Thoracic aorta endothelial cell (primary cell): Measurements from ENCODE around the gene TMC5. TPM values are rescaled to one million over a fixed set of nuclear protein-coding genes. Genes with fewer than 3 reads are reported as not detected.

Experiments used
- total RNA-seq: library from RNA; depleted of rRNA; stranded (reverse); fragments of >200 nt; gene quantifications from 2 replicates; pipeline ENCODE4 v1.2.3, GENCODE V29; 2012

TMC5 gene
- total RNA-seq, result not detected in 2 replicates

DNA sequence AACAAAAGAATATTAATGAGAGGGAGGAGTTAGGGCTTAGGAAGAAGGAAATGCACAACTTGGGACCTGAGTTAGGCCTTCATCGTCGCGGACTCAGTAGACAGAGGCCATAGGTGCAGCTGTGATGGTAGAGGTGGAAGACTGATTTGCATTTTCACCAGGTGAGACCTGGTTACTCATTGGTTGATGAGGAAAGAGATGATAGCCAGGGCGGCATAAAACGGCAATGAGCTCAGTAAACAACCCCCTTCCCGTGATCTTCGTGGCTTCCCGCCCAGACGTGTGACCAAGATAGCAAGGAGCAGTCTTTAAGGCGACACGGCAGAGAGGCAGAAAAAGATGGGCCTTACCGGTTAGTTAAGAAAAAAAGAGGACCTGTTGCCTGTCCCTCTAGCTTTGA is at the start of gene TMC5:
Gene TMC5, plus strand, starts transcription at position 244 of the 400 bp plus-strand sequence. CDS start 22,156 bp downstream, outside the sequence.

DNA sequence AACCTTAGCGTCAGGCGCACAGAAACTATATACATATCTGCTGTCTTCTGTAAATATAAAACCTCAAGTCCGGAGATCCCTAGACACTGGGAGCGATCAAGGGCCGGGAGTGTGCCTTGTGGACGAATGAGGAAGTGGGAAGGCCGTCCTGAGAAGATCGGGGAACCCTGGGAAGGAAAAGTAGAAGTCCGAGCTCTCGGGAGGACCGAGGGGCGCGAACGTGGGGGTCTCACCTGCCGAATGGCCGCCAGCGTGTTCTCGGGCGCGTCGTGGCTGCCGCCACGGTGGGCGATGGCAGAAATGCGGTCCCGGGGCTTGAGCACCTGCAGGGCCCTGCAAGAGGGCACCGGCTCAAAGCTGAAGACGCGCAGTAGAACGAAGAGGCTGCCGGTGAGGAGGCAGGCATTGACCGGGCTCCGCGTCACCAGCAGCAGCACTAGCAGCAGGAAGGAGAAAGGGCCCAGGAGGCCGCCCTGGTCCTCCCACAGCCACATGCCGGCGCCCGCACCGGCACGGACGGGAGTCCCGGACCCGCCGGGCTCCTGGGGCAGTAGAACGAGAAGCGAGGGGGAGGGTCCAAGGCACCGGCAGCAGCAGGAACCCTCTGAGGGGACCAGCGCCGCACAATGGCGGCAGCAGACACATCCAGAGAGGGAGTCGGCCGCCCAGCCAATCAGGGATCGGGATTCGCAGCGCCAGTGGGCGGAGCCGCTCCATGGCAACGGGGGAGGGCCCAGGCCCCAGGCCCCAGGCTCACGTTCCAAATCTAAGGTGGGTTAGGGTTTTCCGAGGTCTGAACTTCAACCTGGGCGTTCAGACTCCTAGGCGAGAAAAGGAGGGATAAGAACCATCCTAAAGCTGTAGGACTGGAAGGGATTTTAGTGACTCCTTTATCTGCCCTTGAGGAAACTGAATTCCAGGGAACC is 104.1 kb downstream of the TMC5 start, which contains the start of gene GDE1:
Gene GDE1, minus strand, starts transcription at position 628 of the 926 bp plus-strand sequence. Its CDS starts 134 bp downstream, at position 494.

GRCh38 chr16:19523559-19524355 is 106.1 kb downstream of the TMC5 start, which contains the start of gene CCP110:
Gene CCP110, plus strand, starts transcription at chr16:19523942. Its CDS starts 3,940 bp downstream, at chr16:19527882.

Other genes starting within 250 kb of the TMC5 start
- 0.53 and 0.65 TPM in 2 replicates for gene SYT17, start 249.6 kb upstream of the TMC5 start, total RNA-seq
- gene CLEC19A, start 132.2 kb upstream of the TMC5 start, total RNA-seq, result not detected in 2 replicates
- gene GDE1, start 104.2 kb downstream of the TMC5 start, total RNA-seq, result 64.9 and 67.5 TPM in 2 replicates
- gene CCP110, start 106.1 kb downstream of the TMC5 start, total RNA-seq, result 25.0 and 28.2 TPM in 2 replicates
- gene VPS35L, start 137.8 kb downstream of the TMC5 start, total RNA-seq, result 73.0 and 74.0 TPM in 2 replicates